ENCODE measurements around the gene SAMD9. TPM values are rescaled to one million over a fixed set of nuclear protein-coding genes. Genes with fewer than 3 reads are reported as not detected.
A peak's percentile ranks its signal among the peaks of the same experiment; 100 is the strongest.

Gene SAMD9
- polyA plus RNA-seq, 3 donors = 2.9 to 14.7 (median 7.2) TPM

DNA sequence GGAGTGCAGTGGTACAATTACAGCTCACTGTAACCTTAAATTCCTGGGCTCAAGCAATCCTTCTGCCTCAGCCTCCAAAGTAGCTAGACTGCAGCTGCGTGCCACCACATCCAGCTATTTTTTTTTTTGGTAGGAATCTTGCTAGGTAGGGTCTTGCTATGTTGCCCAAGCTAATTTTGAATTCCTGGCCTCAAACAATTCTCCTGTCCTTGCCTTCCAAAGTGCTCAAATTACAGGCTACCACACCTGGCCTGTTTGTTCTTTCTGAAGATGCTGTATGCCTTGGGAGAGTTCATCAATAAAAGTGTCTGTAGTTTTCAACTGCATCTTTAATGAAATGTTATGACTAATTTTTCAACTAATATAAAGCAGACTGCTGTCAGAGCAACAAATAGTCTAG, 452 bp downstream of the SAMD9 start:
- Histone ChIP-seq H3K27me3 (ENCODE audit: control insufficient read depth in 2 of 2, insufficient read depth in 2 of 2, low read length in 2 of 2) (no peaks in the 10 kb centered on the region), H3K4me2 (replicated peaks; ENCODE audit: extremely low read depth, low read length, poor library complexity, severe bottlenecking) (peak overlapping the region; percentile 79), H2AFZ (ENCODE audit: insufficient read depth, low read depth, low read length, poor library complexity, severe bottlenecking) (peak overlapping the region; percentile 77), H3K4me3 (replicated peaks in 1 of 3; ENCODE audit: low read depth in 2 of 3, low read length in 3 of 3) (peak overlapping the region; percentile 38 to 85 (median 78)), H3K4me1 (ENCODE audit: control insufficient read depth in 1 of 2, insufficient read depth in 2 of 2, low read length in 2 of 2) (peaks cover 19 to 34% of the 10 kb centered on the region in 2 donors), H3K27ac (ENCODE audit: low read depth in 1 of 2, low read length in 2 of 2) (peak overlapping the region in 1 of 2 donors; percentile 85), H3K9ac (ENCODE audit: insufficient read depth, low read length, poor library complexity, severe bottlenecking) (peak overlapping the region; percentile 59), H3K9me3 (replicated peaks in 1 of 2; ENCODE audit: control insufficient read depth in 1 of 2, insufficient read depth in 1 of 2, low read length in 2 of 2) (peaks cover 0 to 7% of the 10 kb centered on the region in 2 donors), H3K36me3 (replicated peaks in 1 of 2; ENCODE audit: control insufficient read depth in 1 of 2, insufficient read depth in 2 of 2, low read length in 2 of 2) (peaks cover 0 to 15% of the 10 kb centered on the region in 2 donors), H4K20me1 (ENCODE audit: insufficient read depth, low read length) (no peaks in the 10 kb centered on the region), H3K79me2 (ENCODE audit: insufficient read depth, low read length) (peaks cover 36% of the 10 kb centered on the region)
- Mint-ChIP-seq H3K36me3 (peaks cover 32 to 35% of the 10 kb centered on the region in 2 donors), H3K4me1 (peaks cover 37% of the 10 kb centered on the region), H3K27me3 (ENCODE audit: low read depth in 3 of 3) (peaks cover 0 to 3% (median 0%) of the 10 kb centered on the region in 3 donors), H3K4me3 (peak overlapping the region; percentile 64 to 93), H3K27ac (peak overlapping the region; percentile 80 to 91 (median 88)), H3K9me3 (peaks cover 11 to 34% (median 22%) of the 10 kb centered on the region in 7 donors)
- no peak for DNase-seq
- no CpG with 5 or more reads among the region's 1 CpG for WGBS (ENCODE audit: insufficient coverage)
- TF ChIP-seq, protein P1, sequence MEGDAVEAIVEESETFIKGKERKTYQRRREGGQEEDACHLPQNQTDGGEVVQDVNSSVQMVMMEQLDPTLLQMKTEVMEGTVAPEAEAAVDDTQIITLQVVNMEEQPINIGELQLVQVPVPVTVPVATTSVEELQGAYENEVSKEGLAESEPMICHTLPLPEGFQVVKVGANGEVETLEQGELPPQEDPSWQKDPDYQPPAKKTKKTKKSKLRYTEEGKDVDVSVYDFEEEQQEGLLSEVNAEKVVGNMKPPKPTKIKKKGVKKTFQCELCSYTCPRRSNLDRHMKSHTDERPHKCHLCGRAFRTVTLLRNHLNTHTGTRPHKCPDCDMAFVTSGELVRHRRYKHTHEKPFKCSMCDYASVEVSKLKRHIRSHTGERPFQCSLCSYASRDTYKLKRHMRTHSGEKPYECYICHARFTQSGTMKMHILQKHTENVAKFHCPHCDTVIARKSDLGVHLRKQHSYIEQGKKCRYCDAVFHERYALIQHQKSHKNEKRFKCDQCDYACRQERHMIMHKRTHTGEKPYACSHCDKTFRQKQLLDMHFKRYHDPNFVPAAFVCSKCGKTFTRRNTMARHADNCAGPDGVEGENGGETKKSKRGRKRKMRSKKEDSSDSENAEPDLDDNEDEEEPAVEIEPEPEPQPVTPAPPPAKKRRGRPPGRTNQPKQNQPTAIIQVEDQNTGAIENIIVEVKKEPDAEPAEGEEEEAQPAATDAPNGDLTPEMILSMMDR (IDR thresholded peaks at IDR 0.05) = no peak
- intact Hi-C loops (cut with micrococcal nuclease) = no loop called here

- H3K79me2 ChIP-seq (ENCODE audit: insufficient read depth, low read length) = peaks cover 36% of the 10 kb centered on the region
- Mint-ChIP-seq H3K27ac (peak overlapping the region in 6 of 7 donors; percentile 4 to 75 (median 44)), H3K4me3 (peak overlapping the region in 1 of 2 donors; percentile 93), H3K9me3 (peaks cover 22 to 45% (median 28%) of the 10 kb centered on the region in 7 donors), H3K4me1 (peaks cover 37% of the 10 kb centered on the region), H3K27me3 (ENCODE audit: low read depth in 3 of 3) (peaks cover 0 to 3% (median 0%) of the 10 kb centered on the region in 3 donors), H3K36me3 (peaks cover 46 to 49% of the 10 kb centered on the region in 2 donors)
- 50% methylated on average over 2 of the region's 7 CpGs for WGBS (ENCODE audit: insufficient coverage)
- no peak overlapping the region for H3K9ac ChIP-seq (ENCODE audit: insufficient read depth, low read length, poor library complexity, severe bottlenecking)
- TF ChIP-seq, protein P1 (IDR thresholded peaks at IDR 0.05) = no peak
- peaks cover 19 to 34% of the 10 kb centered on the region in 2 donors for H3K4me1 ChIP-seq (ENCODE audit: control insufficient read depth in 1 of 2, insufficient read depth in 2 of 2, low read length in 2 of 2)
- DNase-seq = peak in 2 of 3 donors; percentile 9 to 10
- H3K9me3 ChIP-seq (replicated peaks in 1 of 2; ENCODE audit: control insufficient read depth in 1 of 2, insufficient read depth in 1 of 2, low read length in 2 of 2) = peaks cover 0 to 4% of the 10 kb centered on the region in 2 donors
- no peak overlapping the region for H2AFZ ChIP-seq (ENCODE audit: insufficient read depth, low read depth, low read length, poor library complexity, severe bottlenecking)
- H3K4me2 ChIP-seq (replicated peaks; ENCODE audit: extremely low read depth, low read length, poor library complexity, severe bottlenecking) = peak overlapping the region; percentile 79
- H3K27me3 ChIP-seq (ENCODE audit: control insufficient read depth in 2 of 2, insufficient read depth in 2 of 2, low read length in 2 of 2) = no peaks in the 10 kb centered on the region
- peak overlapping the region in 1 of 2 donors; percentile 85 for H3K27ac ChIP-seq (ENCODE audit: low read depth in 1 of 2, low read length in 2 of 2)
- H3K4me3 ChIP-seq (replicated peaks in 1 of 3; ENCODE audit: low read depth in 2 of 3, low read length in 3 of 3) = peak overlapping the region in 1 of 3 experiments; percentile 78
- peaks cover 0 to 15% of the 10 kb centered on the region in 2 donors for H3K36me3 ChIP-seq (replicated peaks in 1 of 2; ENCODE audit: control insufficient read depth in 1 of 2, insufficient read depth in 2 of 2, low read length in 2 of 2)
- no peaks in the 10 kb centered on the region for H4K20me1 ChIP-seq (ENCODE audit: insufficient read depth, low read length)
- intact Hi-C loops (cut with micrococcal nuclease) = no loop called here
Observed at GRCh38 chr7:93115796-93116195, 2.0 kb downstream of the SAMD9 start.

All from CD14-positive monocyte (primary cell).